ENCODE measurements around the gene C16orf96.

The C16orf96 gene

GRCh38 chr16:4525634-4526277 lies 30.4 kb upstream of the C16orf96 start:
- no peak for DNase-seq (ENCODE audit: low spot score)

- no peak for DNase-seq (ENCODE audit: low spot score)
These were observed 26.8 kb upstream of the C16orf96 start for GRCh38 chr16:4529085-4530060.

GRCh38 chr16:4531811-4532210 lies 24.3 kb upstream of the C16orf96 start:
- DNase-seq (ENCODE audit: low spot score), result no peak

- no peak for DNase-seq (ENCODE audit: low spot score)
These were observed 23.9 kb upstream of the C16orf96 start for GRCh38 chr16:4532238-4532637.

- DNase-seq (ENCODE audit: low spot score), result no peak
These were observed 22.6 kb upstream of the C16orf96 start for GRCh38 chr16:4533490-4533889.

- no peak for DNase-seq (ENCODE audit: low spot score)
These were observed 21.9 kb upstream of the C16orf96 start for GRCh38 chr16:4534151-4534790.

- DNase-seq (ENCODE audit: low spot score), result no peak
These were observed 20.5 kb upstream of the C16orf96 start for GRCh38 chr16:4535627-4536108.

- DNase-seq (ENCODE audit: low spot score), result no peak
These were observed 19.6 kb upstream of the C16orf96 start for GRCh38 chr16:4536391-4537106.

GRCh38 chr16:4537376-4538343 lies 18.5 kb upstream of the C16orf96 start:
- DNase-seq (ENCODE audit: low spot score), result no peak

- DNase-seq (ENCODE audit: low spot score), result peak; percentile 80
These were observed 17.5 kb upstream of the C16orf96 start, which contains the start of gene CDIP1 for GRCh38 chr16:4538350-4539235. Gene CDIP1, minus strand, starts transcription at chr16:4538773. Its CDS starts 24,643 bp downstream, at chr16:4514130.

- DNase-seq (ENCODE audit: low spot score), result no peak
These were observed 16.3 kb upstream of the C16orf96 start for GRCh38 chr16:4539716-4540284.

- no peak for DNase-seq (ENCODE audit: low spot score)
These were observed 11.7 kb upstream of the C16orf96 start for GRCh38 chr16:4544473-4544872.

- no peak for DNase-seq (ENCODE audit: low spot score)
These were observed 8.0 kb upstream of the C16orf96 start for GRCh38 chr16:4548124-4548523.

GRCh38 chr16:4550591-4550990 lies 5.5 kb upstream of the C16orf96 start:
- no peak for DNase-seq (ENCODE audit: low spot score)

- no peak for DNase-seq (ENCODE audit: low spot score)
These were observed 3.6 kb upstream of the C16orf96 start for GRCh38 chr16:4552541-4552940.

- DNase-seq (ENCODE audit: low spot score), result no peak
These were observed 440 bp downstream of the C16orf96 start for GRCh38 chr16:4556580-4556979.

GRCh38 chr16:4557973-4558372 lies 1.8 kb downstream of the C16orf96 start:
- DNase-seq (ENCODE audit: low spot score), result no peak

- no peak for DNase-seq (ENCODE audit: low spot score)
These were observed 5.5 kb downstream of the C16orf96 start for GRCh38 chr16:4561596-4561995.

- DNase-seq (ENCODE audit: low spot score), result no peak
These were observed 8.6 kb downstream of the C16orf96 start for GRCh38 chr16:4564661-4565267.

Data from HuH-7.5 (cell line).